HT-29 (cell line): Measurements from ENCODE around the gene SDR42E2. TPM values are rescaled to one million over a fixed set of nuclear protein-coding genes. Genes with fewer than 3 reads are reported as not detected.
"Not testable (repeated sequence)": the region's sequence is repeated elsewhere in the genome, so short reads cannot be mapped to it uniquely, and the experiment has no call there.

Source experiments
- DNase-seq: peaks from one replicate; pipeline ENCODE4 v3.0.0-alpha.2; 2015; ENCODE audit warnings: low spot score
- total RNA-seq: library from RNA; depleted of rRNA; stranded (reverse); fragments of >200 nt; shearing (Covaris generic); gene quantifications from 2 replicates; pipeline ENCODE4 v1.2.3, GENCODE V29; 2014

The SDR42E2 gene
- total RNA-seq, 1 experiment from 2014 or later = 0.05 TPM

DNA sequence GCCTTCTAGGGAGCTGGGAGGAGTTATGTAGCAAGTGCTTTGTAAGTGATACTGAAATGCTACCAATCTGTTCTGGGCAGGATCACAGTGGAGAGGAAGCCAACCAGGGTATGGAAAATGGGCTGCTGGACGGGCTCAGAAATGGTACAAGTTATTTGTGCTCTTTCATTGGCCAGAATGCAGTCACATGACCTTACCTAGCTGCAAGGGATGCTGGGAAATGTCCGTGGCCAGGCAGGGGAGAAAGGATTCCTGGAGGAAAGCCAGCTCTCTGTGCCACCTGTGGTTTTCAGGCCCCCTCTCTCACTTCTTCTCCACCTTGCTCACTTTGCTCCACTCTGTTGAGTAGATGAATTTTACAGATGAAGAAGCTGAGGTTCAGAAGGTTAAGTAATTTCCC is 48.5 kb downstream of the SDR42E2 start:
- DNase-seq = no peak

DNA sequence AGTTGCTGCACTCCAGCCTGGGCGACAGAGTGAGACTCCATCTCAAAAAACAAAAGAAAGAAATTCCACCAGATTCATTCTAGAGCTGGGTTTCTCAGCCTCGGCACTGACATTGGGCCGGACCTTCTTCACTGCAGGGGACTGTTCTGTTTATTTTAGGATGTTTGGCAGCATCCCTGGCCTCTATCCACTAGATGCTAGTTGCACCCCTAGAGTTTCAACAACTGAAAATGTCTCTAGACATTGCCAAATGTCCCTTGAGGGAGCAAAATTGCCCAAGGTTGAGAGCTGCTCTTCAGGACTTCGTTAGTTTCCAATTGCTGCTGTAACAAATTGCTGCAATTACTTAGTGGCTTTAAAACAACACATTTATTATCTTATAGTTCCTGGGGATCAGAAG is 50.9 kb downstream of the SDR42E2 start:
- no peak for DNase-seq

DNA sequence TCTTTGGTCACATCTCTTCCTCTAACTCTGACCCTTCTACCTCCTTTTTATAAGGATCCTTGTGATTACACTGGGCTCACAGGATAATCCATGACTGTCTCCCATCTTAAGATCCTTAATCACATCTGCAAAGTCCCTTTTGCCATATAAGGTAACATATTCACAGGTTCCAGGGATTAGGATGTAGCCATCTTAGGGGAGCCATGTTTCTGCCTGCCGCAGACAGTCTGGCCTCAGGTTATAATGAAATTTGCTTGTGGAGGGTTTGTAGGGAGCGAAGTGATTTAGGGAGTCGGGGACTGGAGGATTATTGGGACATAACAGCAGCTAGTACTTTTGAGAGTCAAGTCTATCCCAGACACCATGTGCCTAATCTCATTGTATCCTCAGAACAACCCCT is 51.5 kb downstream of the SDR42E2 start:
- no peak for DNase-seq

DNA sequence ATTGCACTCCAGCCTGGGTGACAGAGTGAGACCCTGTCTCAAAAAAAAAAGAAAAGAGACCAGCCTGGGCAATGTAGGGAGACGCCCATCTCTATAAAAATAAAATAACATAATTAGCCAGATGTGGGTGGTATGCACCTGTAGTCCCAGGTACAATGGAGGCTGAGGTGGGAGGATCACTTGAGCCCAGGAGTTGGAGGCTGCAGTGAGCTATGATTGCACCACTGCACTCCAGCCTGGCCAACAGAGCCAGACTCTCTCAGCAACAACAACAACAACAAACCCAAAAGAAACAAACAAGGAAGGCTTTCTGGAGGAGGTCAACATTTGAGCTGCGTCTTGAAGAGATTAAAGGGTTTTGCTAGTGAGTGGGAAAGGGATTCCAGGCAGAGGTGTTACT is 52.1 kb downstream of the SDR42E2 start:
- no peak for DNase-seq

DNA sequence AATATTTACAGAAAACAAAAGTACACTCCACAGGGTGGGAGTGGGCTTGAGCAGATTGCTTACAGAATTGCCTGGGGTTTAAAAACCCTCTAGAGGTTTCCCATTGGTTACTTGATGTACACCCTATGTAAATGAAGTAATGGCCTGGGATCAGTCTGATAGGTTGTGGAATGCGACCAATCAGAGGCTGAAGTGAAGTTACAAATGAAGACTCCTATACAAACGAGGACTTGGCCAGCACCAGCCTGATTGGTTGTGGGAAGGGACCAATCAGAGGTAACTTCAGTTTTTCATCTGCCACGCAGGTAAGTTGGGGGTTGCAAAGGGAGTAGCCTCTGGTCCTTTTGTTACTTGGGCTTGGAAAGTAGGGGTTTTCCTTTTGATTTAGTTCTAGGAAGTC is 52.6 kb downstream of the SDR42E2 start:
- DNase-seq = no peak

DNA sequence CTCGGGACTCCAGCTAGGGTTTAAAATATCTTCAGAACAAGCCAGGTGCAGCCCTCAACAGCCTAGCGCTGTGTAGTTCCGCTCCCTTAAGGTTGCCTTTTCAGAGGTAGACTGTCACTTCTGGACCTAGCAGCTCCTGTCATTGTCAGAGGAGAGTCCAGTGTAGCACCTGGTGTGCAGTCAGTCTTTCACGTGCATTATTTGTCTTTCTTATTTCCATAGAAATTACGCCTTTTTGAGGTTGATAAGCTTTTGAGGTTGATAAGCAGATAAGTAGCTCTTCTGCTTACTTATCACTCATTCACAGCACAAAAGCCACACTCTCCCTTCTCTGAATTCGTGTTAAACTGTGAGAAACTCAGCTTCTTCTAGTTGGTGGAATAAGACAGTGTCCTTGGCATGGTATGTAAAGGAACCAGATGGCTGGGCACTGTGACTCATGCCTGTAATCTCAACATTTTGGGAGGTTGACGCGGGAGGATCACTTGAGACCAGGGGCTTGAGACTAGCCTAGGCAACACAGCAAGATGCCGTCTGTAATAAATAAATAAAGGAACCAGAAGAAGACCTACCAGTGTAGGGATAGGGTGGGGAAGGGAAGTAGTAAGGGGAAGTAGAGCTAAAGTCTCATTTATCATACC is 54.0 kb downstream of the SDR42E2 start:
- DNase-seq = no peak

DNA sequence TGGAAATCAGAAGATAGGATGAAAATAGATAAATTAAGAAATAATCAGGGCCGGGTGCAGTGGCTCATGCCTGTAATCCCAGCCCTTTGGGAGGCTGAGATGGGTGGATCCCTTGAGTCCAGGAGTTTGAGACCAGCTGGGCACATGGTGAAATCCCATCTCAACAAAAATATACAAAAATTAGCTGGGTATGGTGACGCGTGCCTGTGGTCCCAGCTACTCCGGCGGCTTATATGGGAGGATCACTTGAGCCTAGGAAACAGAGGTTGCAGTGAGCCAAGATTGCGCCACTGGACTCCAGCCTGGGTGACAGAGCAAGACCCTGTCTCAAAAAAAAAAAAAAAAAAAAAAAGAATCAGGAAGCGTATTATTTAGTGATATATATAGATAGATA is 54.5 kb downstream of the SDR42E2 start:
- DNase-seq = not testable (repeated sequence)

DNA sequence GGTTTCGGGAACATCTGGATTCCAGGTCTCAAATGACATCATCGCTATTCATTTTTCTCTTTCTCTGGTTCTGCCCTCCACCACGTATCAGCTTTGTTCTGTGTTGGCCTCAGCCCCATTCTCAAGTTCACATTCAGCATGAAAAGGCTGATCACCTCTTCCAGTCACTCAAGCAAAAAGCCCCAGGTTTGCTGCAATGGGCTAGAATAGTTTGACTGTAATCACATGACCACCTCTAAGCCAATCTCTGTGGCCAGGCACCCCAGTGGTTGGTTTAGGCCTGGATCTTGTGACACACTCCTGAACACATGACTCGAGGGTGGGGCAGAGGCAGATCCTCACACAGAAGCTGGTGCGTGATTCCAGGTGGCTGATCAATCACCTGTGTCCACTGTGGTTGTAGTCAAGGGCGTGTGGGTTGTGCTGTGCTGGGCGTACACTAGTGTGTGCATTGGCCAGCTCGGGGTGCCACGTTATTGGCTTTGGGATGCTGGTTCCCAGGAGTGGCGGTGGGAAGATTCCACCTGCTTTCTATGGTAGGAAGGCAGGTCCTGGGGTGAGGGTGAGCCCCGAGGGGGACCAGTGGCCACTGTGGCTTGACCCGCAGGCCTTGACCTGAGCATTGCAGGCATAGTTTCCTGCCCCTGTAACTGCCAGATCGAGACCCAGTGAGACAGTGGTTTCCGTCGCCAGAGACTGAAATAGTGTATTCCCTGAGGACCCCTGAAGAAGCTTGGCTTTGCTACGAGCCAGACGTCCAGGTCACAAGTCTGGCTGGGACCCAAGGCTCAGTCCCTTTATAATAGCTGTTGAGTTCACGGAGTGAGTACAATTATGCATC is 55.8 kb downstream of the SDR42E2 start:
- DNase-seq = no peak

DNA sequence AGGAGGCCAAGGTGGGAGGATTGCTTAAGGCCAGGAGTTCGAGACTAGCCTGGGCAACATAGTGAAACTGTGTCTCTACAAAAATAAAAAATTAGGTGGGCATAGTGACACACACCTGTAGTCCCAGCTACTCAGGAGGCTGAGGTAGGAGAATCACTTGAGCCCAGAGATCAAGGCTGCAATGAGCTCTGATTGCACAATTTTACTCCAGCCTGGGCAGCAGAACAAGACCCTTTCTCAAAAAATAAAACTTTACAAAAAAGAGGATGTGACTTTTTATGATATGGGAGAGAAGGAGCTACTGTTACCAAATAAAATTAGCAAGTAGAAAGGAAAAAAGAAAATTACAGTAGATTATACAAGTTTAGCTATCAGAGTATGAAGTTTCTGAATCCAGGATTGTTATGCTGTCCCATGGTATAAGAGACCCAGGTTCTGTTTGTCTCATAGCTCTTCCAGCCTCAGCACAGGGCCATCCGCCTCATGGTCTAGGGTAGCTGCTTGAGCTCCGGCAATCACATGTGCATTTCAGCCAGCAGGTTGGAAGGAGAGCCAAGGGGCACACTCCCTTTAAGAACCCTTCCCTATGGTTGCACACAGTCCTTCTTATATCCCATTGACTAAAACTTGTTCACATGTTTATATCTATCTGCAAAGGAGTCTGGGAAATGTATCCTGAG is 57.2 kb downstream of the SDR42E2 start:
- DNase-seq = no peak

DNA sequence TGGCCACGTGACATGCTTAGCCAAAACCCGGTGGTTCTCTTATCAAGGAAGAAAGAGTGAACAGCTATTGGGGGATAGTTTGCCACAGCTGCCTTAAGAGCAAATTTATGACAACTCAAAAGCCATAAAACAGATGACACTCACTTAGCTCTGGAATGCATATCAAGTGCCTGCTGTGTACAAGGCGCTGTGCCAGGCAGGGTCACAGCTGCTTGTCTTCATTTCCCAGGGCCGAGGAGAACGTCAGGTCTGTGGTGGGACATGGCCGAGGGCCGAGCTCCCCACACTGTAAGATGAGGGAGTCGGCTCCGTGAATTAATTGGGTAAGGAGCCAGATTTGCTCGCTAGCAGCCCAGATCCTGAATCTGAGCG is 57.7 kb downstream of the SDR42E2 start:
- DNase-seq = no peak

DNA sequence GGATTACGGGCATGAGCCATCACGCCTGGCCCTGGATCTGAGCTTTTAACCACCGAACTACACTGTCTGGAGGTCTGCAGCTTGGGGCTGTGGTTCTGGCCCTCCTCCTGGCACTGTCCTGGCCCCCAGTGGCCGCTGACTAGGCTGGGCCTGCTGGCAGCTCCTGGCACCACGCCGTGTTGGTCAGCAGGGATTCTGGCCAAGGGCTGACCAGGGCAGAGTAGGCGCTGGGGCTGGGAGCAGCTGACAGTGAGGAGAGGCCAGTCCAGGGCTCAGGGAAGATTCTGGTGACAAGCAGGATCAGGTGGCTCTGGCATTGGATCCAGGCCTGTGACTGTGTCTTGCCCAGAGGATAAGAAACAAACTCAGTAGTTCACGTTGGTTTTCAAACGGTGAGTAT is 58.4 kb downstream of the SDR42E2 start:
- no peak for DNase-seq

DNA sequence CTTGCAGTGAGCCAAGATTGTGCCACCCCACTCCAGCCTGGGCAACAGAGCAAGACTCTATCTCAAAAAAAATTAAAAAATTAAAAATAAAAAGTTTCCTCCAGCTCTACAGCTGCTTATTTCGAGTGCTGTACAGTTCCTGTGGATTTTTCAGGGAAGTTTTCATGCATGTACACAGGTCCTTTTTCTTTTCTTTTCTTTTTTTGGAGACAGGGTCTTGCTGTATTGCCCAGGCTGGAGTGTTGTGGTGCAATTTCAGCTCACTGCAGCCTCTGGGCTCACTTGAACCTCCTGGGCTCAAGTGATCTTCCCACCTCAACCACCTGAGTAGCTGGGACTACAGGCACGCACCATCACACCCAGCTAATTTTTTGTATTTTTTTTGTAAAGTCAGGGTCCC is 59.7 kb downstream of the SDR42E2 start:
- DNase-seq = no peak

DNA sequence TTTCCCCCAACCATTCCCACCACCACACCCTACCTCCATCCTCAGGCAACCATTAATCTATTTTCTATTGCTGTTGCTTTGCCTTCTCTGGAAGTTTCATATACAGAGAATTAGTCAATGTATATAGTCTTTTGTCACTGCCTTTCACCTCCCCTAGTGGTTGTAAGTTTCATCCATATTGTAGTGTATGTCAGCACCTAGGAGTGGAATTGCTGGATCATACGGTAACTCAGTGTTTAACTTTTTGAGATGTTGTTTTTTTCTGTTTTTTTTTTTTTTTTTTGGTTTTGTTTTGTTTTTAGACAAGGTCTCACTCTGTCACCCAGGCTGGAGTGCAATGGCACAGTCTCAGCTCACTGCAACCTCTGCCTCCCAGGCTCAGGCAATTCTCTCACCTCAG is 60.7 kb downstream of the SDR42E2 start:
- no peak for DNase-seq

DNA sequence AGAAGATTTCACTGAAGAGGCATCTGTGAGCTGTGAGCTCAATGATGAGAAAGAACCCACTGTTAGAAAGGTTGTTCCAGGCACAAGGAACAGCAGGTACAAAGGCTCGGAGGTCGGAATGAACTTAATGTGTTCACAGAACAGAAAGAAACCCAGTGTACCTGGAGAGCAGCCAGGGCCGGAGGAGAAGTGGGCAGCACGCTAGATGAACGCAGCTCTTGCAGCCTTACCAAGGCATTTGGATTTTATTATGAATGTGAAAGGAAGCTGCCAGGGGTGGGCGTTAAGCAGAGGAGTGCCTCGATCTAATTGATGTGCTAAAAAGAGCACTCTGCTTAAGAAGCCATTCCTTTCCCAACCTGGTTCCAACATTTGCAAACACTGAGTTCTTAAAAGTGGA is 62.8 kb downstream of the SDR42E2 start:
- DNase-seq = no peak

DNA sequence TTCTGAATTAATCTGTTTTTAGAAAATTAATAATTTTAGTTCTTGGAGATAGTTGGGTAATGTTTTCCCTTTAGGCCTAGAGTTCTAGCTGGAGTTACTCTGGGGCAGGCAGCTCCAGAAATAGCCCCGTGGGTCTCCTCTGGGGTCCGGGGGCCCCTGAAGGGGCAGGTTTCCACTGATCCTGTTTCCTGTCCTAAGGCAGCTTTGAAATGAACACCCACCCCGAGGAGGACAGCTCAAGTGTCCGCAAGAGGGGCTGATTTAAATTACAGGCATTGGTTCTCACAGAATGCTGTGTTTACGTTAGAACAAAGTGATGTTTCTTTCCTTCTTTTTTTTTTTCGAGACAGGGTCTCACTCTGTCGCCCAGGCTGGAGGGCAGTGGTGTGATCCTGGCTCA is 67.6 kb downstream of the SDR42E2 start:
- no peak for DNase-seq

DNA sequence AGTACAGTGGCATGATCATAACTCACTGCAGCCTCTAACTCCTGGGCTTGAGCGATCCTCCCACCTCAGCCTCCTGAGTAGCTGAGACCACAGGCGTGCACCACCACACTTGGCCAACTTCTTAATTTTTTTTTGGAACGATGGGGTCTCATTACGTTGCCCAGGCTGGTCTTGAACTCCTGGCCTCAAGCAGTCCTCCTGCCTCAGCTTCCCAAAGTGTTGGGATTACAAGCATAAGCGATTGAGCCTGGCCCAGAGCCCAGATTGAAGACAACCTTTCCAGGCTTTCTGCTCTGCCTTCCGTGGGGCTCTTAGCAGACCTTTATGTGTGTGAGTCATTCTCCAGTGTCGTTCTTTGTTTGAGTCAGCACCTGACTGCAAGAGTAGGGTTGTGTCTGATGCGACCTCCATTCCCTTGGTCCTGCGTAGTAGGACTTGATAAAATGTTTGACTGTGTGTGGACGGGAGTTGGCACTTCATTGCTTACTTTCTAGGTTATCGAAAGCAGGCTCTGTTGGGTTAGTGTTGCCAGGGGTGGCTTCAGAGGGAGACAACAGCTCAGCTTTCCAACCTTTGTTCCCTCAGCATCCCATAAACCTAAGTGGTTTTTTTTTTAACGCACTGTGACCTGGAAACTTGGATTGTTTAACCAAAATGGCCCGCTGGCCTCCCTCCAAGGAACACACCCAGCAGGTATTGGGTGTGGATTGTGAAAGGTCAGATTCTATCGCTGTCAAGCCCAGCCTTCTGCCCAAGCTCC is 70.2 kb downstream of the SDR42E2 start:
- peak; percentile 85 for DNase-seq

DNA sequence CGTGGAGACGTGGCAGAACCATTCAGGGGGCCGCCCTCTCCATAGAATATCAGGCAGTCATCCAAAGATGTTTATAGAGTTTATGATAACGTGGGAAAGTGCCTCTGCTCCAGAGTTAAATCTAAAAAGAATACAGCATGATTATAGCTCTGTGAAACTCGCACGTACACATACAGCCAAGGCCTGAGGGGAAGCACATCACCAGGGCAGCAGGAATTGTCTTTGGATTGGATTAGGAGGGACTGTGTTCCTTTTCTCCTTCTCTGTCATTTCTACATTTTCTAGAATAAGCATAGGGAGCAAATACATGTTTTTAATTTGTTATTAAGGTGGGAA is 70.7 kb downstream of the SDR42E2 start:
- DNase-seq = no peak

DNA sequence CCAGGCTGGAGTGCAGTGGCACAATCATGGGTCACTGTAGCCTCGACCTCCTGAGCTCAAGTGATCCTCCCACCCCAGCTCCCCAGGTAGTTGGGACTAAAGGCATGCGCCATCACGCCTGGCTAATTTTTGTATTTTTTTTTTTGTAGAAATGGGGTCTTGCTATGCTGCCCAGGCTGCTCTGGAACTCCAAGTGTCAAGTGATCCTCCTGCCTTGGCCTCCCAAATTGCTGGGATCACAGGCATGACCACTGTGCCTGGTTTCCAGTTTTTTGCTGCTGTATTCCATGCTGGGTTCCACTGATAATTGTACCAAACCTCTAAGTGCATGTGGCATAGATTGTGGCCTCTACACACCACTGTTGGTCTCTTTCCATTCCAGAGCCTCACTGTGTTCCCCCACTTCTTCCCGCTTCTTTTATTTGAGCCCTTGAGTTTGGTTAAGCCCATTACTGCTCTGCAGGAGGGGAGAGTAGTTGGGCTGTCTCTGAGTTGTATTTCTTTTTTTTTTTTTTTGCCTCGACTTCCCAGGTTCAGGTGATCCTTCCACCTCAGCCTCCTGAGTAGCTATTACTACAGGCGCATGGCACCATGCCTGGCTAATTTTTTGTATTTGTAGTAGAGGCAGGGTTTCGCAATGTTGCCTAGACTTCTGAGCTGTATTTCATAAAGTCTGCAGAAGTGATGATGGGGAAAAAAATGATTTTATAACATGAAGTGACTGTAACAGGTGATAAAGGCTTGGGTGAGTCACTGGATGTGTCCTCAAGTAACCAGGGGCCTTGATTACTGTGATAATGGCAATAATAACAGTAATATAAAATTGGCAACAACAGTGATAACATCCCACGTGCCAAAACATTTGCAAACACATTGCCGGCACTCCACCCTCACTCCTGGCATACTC is 73.8 kb downstream of the SDR42E2 start:
- DNase-seq = no peak

DNA sequence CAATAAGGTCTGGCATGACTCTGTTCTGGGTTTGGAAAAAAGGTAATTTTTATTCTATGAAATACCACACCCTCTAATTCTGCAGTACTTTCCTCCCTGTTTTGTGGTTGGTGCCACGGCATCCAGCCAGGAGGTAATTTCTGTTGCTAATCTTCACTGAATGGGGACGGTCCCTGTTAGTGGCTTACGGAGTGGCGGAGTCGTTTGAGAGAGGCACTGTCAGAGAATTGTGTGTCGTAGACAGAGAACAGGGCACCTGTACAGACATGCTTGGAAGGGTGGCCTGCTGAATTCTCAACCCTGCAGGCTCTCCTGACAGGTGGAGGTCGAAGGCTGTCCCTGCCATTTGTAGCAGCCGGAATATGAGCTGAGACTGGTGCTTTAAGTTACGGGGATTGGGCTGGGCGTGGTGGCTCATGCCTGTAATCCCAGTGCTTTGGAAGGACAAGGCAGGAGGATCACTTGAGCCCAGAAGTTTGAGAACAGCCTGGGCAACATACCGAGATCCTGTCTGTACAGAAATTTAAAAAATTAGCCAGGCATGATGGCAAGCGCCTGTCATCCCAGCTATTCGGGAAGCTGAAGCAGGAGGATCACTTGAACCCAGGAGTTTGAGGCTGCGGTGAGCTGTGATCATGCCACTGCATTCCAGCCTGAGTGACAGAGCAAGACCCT is 77.0 kb downstream of the SDR42E2 start:
- DNase-seq = no peak

DNA sequence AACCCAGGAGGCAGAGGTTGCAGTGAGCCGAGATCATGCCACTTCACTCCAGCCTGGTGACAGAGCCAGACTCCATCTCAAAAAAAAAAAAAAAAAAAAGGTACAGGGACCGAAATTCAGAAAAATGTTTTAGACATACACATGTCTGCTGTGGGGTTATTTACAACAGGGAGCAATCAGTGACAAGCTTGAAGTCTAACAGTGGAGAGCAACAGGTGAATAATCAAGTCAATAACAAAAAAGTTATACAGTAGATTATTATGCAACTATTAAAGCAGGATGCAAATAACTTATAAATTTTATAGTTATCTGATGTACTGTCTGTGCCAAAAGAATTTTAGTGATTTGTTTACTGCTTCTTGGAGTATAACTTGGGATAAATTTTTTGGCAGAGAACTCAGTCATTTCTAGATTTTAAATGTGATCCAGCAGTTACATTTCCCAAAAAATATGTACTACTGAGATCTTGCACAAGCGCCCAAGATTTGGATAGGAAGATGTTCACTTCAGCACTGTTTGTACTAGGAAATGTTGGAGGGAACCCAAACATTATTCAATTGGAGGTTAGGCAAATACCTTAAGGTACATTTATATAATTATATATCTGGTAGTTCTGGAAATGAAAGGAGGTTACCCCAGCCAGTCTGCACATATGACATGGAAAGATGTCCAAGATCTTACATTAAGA is 77.9 kb downstream of the SDR42E2 start:
- no peak for DNase-seq
